Left ventricle myocardium inferior (tissue), 1 donor: ENCODE data around the gene SLC7A8. TPM values are rescaled to one million over a fixed set of nuclear protein-coding genes. Genes with fewer than 3 reads are reported as not detected.
A peak's percentile ranks its signal among the peaks of the same experiment; 100 is the strongest.

Experiments
- DNase-seq: peaks from one replicate; pipeline ENCODE4 v3.0.0-alpha.2; 2020
- H3K27ac ChIP-seq: fragments of 200-600 bp; replicated peaks from 2 replicates; pipeline ENCODE4 v1.8.0; 2021
- H3K27me3 ChIP-seq: fragments of 200-600 bp; 2 replicates; pipeline ENCODE4 v1.8.0; 2021; ENCODE audit warnings: low read depth
- H3K36me3 ChIP-seq: fragments of 200-600 bp; 2 replicates; pipeline ENCODE4 v1.8.0; 2021
- H3K4me1 ChIP-seq: fragments of 200-600 bp; 2 replicates; pipeline ENCODE4 v1.8.0; 2021
- H3K4me3 ChIP-seq: fragments of 200-600 bp; 2 replicates; pipeline ENCODE4 v1.8.0; 2021; ENCODE audit warnings: mild to moderate bottlenecking, moderate library complexity
- H3K9me3 ChIP-seq: fragments of 200-600 bp; replicated peaks from 2 replicates; pipeline ENCODE4 v1.8.0; 2021
- CTCF ChIP-seq: fragments of 200-600 bp; IDR thresholded peaks from 2 replicates; pipeline ENCODE4 v1.8.0; 2021; ENCODE audit warnings: antibody characterized with exemption, mild to moderate bottlenecking, borderline replicate concordance
- intact Hi-C: fragments of 100-400 bp; cut with micrococcal nuclease; formaldehyde crosslinking; loops from one replicate; pipeline ENCODE4 v1.11.0; 2022
- total RNA-seq: library from RNA; stranded (reverse); fragmentation: NEBNext Ultra II Directional; extraction: Animal tissue kit (Norgen Biotek cat#: 25700); gene quantifications from one replicate; pipeline ENCODE4 v1.2.1, GENCODE V29; 2021
- donor health status: DM: no; HTN: yes; CAD: no; lungs with severe emphysema.

Gene SLC7A8
- total RNA-seq, 1 donor from 2014 or later = 10.6 TPM

DNA sequence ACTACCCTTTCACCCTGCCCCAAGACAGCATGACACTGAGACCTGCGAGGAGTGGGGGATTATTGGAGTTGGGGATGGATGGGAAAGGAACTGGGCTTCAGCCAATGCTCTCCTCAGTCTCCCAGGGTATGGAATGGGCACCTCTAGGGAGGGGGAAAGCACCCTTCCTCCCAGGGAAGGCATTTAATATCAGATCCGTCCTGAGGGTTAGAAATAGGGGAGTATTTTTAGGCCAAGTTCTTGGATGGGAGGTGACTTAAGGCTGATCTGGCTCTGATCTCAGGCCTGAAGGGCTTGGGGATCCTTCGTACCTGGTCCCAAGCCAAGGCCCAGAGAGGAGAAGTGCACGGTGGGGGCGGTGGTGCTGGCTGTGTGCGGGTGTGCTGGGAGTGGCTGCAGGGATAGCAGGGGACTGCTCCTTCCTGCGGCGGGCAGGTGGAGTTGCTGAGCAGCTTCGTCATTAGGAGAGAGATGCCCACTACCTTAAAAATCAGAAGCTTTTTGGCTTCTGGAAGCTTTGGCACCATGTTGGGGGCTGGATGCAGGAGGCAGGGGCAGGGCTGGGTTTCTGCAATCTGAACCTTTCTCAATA, 57.4 kb downstream of the SLC7A8 start:
- H3K27ac ChIP-seq = no peak overlapping the region

DNA sequence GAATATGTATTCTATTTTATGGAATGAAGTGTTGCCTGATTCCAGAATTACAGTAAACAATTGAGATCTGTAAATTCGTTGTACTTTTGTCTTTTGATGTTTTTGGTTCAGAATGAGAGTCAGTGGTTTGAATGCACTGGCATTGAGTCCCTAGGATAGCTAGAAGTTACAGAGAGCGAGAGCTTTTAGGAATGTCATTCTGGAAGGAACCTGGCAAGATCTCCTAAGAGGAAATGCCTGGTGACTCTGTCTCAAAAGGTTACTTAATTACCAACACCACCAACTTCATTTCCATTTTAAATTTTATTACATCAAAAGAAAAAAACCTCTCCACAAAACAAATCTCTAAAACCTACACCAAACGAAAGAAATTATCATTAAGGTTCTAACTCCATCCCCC, 58.4 kb downstream of the SLC7A8 start:
- no peak for DNase-seq
- H3K9me3 ChIP-seq = no peaks in the 10 kb centered on the region
- peaks cover 22% of the 10 kb centered on the region for H3K36me3 ChIP-seq
- no peak overlapping the region for H3K27ac ChIP-seq
- intact Hi-C loops = no loop called here
- no peak for TF ChIP-seq CTCF
- H3K4me3 ChIP-seq = no peak overlapping the region
- no peaks in the 10 kb centered on the region for H3K27me3 ChIP-seq
- H3K4me1 ChIP-seq = peaks cover 28% of the 10 kb centered on the region

More for the DNA sequence above, 57.4 kb downstream of the SLC7A8 start:
- H3K9me3 ChIP-seq = no peaks in the 10 kb centered on the region
- H3K27me3 ChIP-seq = no peaks in the 10 kb centered on the region
- peaks cover 22% of the 10 kb centered on the region for H3K36me3 ChIP-seq
- H3K4me3 ChIP-seq = no peak overlapping the region
- no peak for TF ChIP-seq CTCF
- DNase-seq = no peak
- intact Hi-C loops = no loop called here
- peaks cover 36% of the 10 kb centered on the region for H3K4me1 ChIP-seq

DNA sequence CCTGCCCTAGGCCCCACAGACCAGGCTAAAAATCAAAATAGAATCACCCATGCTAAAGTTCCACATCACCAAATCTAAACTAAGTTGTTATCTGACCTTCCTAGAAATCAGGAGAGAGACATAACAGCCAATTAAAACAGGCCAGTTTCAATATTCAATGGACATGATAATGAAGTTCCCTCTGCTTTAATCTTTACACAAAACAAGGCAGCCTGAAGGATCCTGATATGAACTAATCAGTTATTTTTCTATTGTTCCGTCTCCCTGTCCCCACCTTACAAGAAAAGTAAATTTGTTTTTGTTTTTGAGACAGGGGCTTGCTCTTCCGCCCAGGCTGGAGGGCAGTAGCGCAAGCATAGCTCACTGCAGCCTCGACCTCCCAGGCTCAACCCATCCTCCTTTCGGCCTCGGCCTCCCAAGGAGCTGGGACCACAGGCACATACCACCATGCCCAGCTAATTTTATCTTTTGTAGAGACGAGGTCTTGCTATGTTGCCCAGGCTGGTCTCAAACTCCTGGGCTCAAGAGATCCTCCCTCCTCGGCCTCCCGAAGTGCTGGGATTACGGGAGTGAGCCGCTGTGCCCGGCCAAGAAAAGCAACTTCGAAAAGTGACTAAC, 59.0 kb downstream of the SLC7A8 start:
- intact Hi-C loops = loop anchor here (5.0 kb wide), 1 partner anchor 63 kb away; no protein-coding TSS in a partner anchor
- Histone ChIP-seq H3K4me3 (no peak overlapping the region), H3K4me1 (peaks cover 27% of the 10 kb centered on the region), H3K9me3 (no peaks in the 10 kb centered on the region), H3K27ac (peak overlapping the region; percentile 52), H3K27me3 (no peaks in the 10 kb centered on the region), H3K36me3 (peaks cover 17% of the 10 kb centered on the region)
- no peak for TF ChIP-seq CTCF
- no peak for DNase-seq

- intact Hi-C loops = loop anchor here (5.0 kb wide), 1 partner anchor 64 kb away; no protein-coding TSS in a partner anchor
- no peaks in the 10 kb centered on the region for H3K9me3 ChIP-seq
- peak; percentile 78 for DNase-seq
- H3K4me1 ChIP-seq = peaks cover 27% of the 10 kb centered on the region
- no peak for TF ChIP-seq CTCF
- no peak overlapping the region for H3K4me3 ChIP-seq
- H3K27ac ChIP-seq = peak overlapping the region; percentile 52
- no peaks in the 10 kb centered on the region for H3K27me3 ChIP-seq
- peaks cover 6% of the 10 kb centered on the region for H3K36me3 ChIP-seq
Measured at GRCh38 chr14:23123419-23123818, 60.0 kb downstream of the SLC7A8 start.

- H3K4me3 ChIP-seq = no peak overlapping the region
Measured at GRCh38 chr14:23122086-23122485, 61.4 kb downstream of the SLC7A8 start.

More at GRCh38 chr14:23122086-23122485, 61.4 kb downstream of the SLC7A8 start:
- no peaks in the 10 kb centered on the region for H3K9me3 ChIP-seq
- H3K36me3 ChIP-seq = no peaks in the 10 kb centered on the region
- no peak for DNase-seq
- H3K27ac ChIP-seq = peak overlapping the region; percentile 47
- peaks cover 7% of the 10 kb centered on the region for H3K27me3 ChIP-seq
- peaks cover 27% of the 10 kb centered on the region for H3K4me1 ChIP-seq
- no peak for TF ChIP-seq CTCF
- intact Hi-C loops = loop anchor here (5.0 kb wide), 1 partner anchor 65 kb away; no protein-coding TSS in a partner anchor
